WTC11 (cell line): ENCODE data around the gene PALM3.
"Not testable (repeated sequence)": the region's sequence is repeated elsewhere in the genome, so short reads cannot be mapped to it uniquely, and the experiment has no call there.

Experiments
- CTCF ChIP-seq: fragments of 200-600 bp; IDR thresholded peaks from 2 replicates; pipeline ENCODE4 v1.8.0; 2022; ENCODE audit warnings: antibody characterized with exemption
- E2F4 ChIP-seq: sonication (generic); formaldehyde crosslinking; IDR thresholded peaks from 2 replicates; pipeline ENCODE4 v1.8.1; 2022; ENCODE audit warnings: low read depth, mild to moderate bottlenecking, moderate library complexity, missing genetic modification reagents, borderline replicate concordance
- E2F5 ChIP-seq: sonication (generic); formaldehyde crosslinking; IDR thresholded peaks from 2 replicates; pipeline ENCODE4 v1.8.1; 2022; ENCODE audit warnings: mild to moderate bottlenecking, moderate library complexity, missing genetic modification reagents
- MAX ChIP-seq: sonication (generic); formaldehyde crosslinking; IDR thresholded peaks from 2 replicates; pipeline ENCODE4 v1.8.0; 2022; ENCODE audit warnings: mild to moderate bottlenecking, missing genetic modification reagents
- NR1H2 ChIP-seq: sonication (generic); formaldehyde crosslinking; IDR thresholded peaks from 2 replicates; pipeline ENCODE4 v1.9.0; 2021; ENCODE audit warnings: mild to moderate bottlenecking, moderate library complexity, missing genetic modification reagents
- SMAD3 ChIP-seq: sonication (generic); formaldehyde crosslinking; IDR thresholded peaks from 2 replicates; pipeline ENCODE4 v1.8.0; 2022; ENCODE audit warnings: missing genetic modification reagents, mild to moderate bottlenecking, borderline replicate concordance
- SP1 ChIP-seq: sonication (generic); formaldehyde crosslinking; conservative IDR thresholded peaks from 2 replicates; pipeline ENCODE4 v1.8.1; 2022; ENCODE audit warnings: missing genetic modification reagents
- TCF7 ChIP-seq: sonication (generic); formaldehyde crosslinking; IDR thresholded peaks from 2 replicates; pipeline ENCODE4 v1.8.0; 2022; ENCODE audit warnings: mild to moderate bottlenecking, low read depth, missing genetic modification reagents, moderate library complexity
- ZBTB43 ChIP-seq: sonication (generic); formaldehyde crosslinking; IDR thresholded peaks from 2 replicates; pipeline ENCODE4 v1.8.1; 2023; ENCODE audit warnings: mild to moderate bottlenecking, missing genetic modification reagents
- ZNF281 ChIP-seq: sonication (generic); formaldehyde crosslinking; IDR thresholded peaks from 2 replicates; pipeline ENCODE4 v1.8.0; 2023; ENCODE audit warnings: mild to moderate bottlenecking, missing genetic modification reagents

- TF ChIP-seq SP1 (CRISPR knock-in tag); CTCF; E2F4 (CRISPR knock-in tag); MAX; ZNF281 (CRISPR knock-in tag); TCF7; E2F5 (CRISPR knock-in tag); SMAD3; NR1H2 (CRISPR knock-in tag); ZBTB43 (CRISPR knock-in tag): not testable (repeated sequence)
Measured at GRCh38 chr19:14047866-14048265, 14.0 kb downstream of the PALM3 start.
